Prostate gland (tissue), 2 donors: ENCODE data around the gene ZMIZ1. TPM values are rescaled to one million over a fixed set of nuclear protein-coding genes. Genes with fewer than 3 reads are reported as not detected.

Source experiments
- DNase-seq: peaks from one replicate; pipeline ENCODE4 v3.0.0-alpha.2; 2019; ENCODE audit warnings: low spot score
- H3K27ac ChIP-seq, 2 donors: fragments of 200-600 bp; sonication (generic); 2 replicates each; pipeline ENCODE4 v1.5.1; 2017 to 2019
- H3K27me3 ChIP-seq: fragments of 200-600 bp; sonication (generic); replicated peaks from 2 replicates; pipeline ENCODE4 v1.5.1; 2019; ENCODE audit not compliant: insufficient read depth
- H3K36me3 ChIP-seq, 2 donors: fragments of 200-600 bp; sonication (generic); 1 replicate in 1 of 2; 2 replicates in 1 of 2; pipeline versions ENCODE4 v1.5.1 to v1.8.1; 2017 to 2019
- H3K4me1 ChIP-seq: fragments of 200-600 bp; sonication (generic); replicated peaks from 2 replicates; pipeline ENCODE4 v1.5.1; 2019
- H3K4me3 ChIP-seq, 2 donors: fragments of 200-600 bp; sonication (generic); 2 replicates each; pipeline ENCODE4 v1.5.1; 2017 to 2019
- H3K9me3 ChIP-seq: fragments of 200-600 bp; sonication (generic); 2 replicates; pipeline ENCODE4 v1.5.1; 2017
- CTCF ChIP-seq, 4 experiments: fragments of 200-600 bp in 2 of 4; fragments of 450-650 bp in 2 of 4; sonication (generic) in 2 of 4; IDR thresholded peaks; 1 replicate in 3 of 4; 2 replicates in 1 of 4; pipeline ENCODE4 v1.5.1; 2016 to 2019; ENCODE audit warnings: antibody characterized with exemption in 4 of 4, mild to moderate bottlenecking in 2 of 4, moderate library complexity in 2 of 4
- POLR2A ChIP-seq: fragments of 450-650 bp; IDR thresholded peaks from one replicate; pipeline ENCODE4 v1.6.1; 2016; ENCODE audit warnings: antibody characterized with exemption, mild to moderate bottlenecking
- POLR2AphosphoS5 ChIP-seq: sonication (generic); formaldehyde crosslinking; IDR thresholded peaks from one replicate; pipeline ENCODE4 v1.6.1; 2017; ENCODE audit warnings: antibody characterized with exemption
- WGBS: methylation state at CpG from one replicate; pipeline ENCODE4 v1.1.5; 2018; 5-methylcytosine and 5-hydroxymethylcytosine counted together
- intact Hi-C: fragments of 100-400 bp; cut with DNase I; formaldehyde crosslinking; loops from one replicate; pipeline ENCODE4 v1.14.2; 2022
- total RNA-seq, 2 donors: library from RNA; depleted of rRNA; stranded (reverse); fragments of >200 nt; gene quantifications; one replicate each; pipeline ENCODE4 v1.1.0, GENCODE V29; 2016

The ZMIZ1 gene
- total RNA-seq, 2 donors from 2014 or later, result 69.6 to 78.5 TPM

- Histone ChIP-seq H3K27me3 (no peaks in the 10 kb centered on the region), H3K9me3 (no peaks in the 10 kb centered on the region), H3K27ac (no peak overlapping the region), H3K36me3 (peaks cover 0 to 11% of the 10 kb centered on the region in 2 donors), H3K4me3 (no peak overlapping the region), H3K4me1 (no peaks in the 10 kb centered on the region)
- 86% methylated on average over 13 of the region's 14 CpGs for WGBS
- intact Hi-C loops, result no loop called here
- DNase-seq, result no peak
- TF ChIP-seq POLR2A (no peak), POLR2AphosphoS5 (no peak), CTCF (IDR thresholded peaks at IDR 0.05) (no peak)
These were observed 223.4 kb downstream of the ZMIZ1 start for GRCh38 chr10:79292026-79292766.

GRCh38 chr10:79292891-79293746 is 224.4 kb downstream of the ZMIZ1 start:
- H3K9me3 ChIP-seq, result no peaks in the 10 kb centered on the region
- intact Hi-C loops, result no loop called here
- no peak overlapping the region for H3K4me3 ChIP-seq
- peaks cover 0 to 20% of the 10 kb centered on the region in 2 donors for H3K36me3 ChIP-seq
- H3K4me1 ChIP-seq, result no peaks in the 10 kb centered on the region
- no peak overlapping the region for H3K27ac ChIP-seq
- 70% methylated on average over 24 of the region's 24 CpGs for WGBS
- H3K27me3 ChIP-seq, result no peaks in the 10 kb centered on the region
- TF ChIP-seq CTCF (IDR thresholded peaks at IDR 0.05), result peak in 1 of 4 experiments; percentile 10
- TF ChIP-seq POLR2AphosphoS5, result no peak
- no peak for DNase-seq

GRCh38 chr10:79293841-79294581 is 225.2 kb downstream of the ZMIZ1 start:
- no peak for DNase-seq
- Histone ChIP-seq H3K36me3 (peaks cover 0 to 28% of the 10 kb centered on the region in 2 donors), H3K4me3 (no peak overlapping the region), H3K4me1 (no peaks in the 10 kb centered on the region), H3K9me3 (no peaks in the 10 kb centered on the region), H3K27me3 (no peaks in the 10 kb centered on the region), H3K27ac (no peak overlapping the region)
- intact Hi-C loops, result no loop called here
- TF ChIP-seq POLR2A (no peak), CTCF (IDR thresholded peaks at IDR 0.05) (no peak), POLR2AphosphoS5 (no peak)
- WGBS, result 86% methylated on average over 11 of the region's 11 CpGs

GRCh38 chr10:79295563-79295962 is 226.8 kb downstream of the ZMIZ1 start:
- intact Hi-C loops, result no loop called here
- no peak for DNase-seq
- Histone ChIP-seq H3K9me3 (no peaks in the 10 kb centered on the region), H3K27me3 (no peaks in the 10 kb centered on the region), H3K4me1 (no peaks in the 10 kb centered on the region), H3K36me3 (peaks cover 6 to 38% of the 10 kb centered on the region in 2 donors), H3K4me3 (no peak overlapping the region), H3K27ac (no peak overlapping the region)
- WGBS, result 69% methylated on average over 5 of the region's 5 CpGs
- TF ChIP-seq POLR2AphosphoS5, result no peak
- no peak for TF ChIP-seq CTCF (IDR thresholded peaks at IDR 0.05)
- no peak for TF ChIP-seq POLR2A
